ENCODE data around the gene SIRPG.
"Not testable (repeated sequence)": the region's sequence is repeated elsewhere in the genome, so short reads cannot be mapped to it uniquely, and the experiment has no call there.

Gene SIRPG

GRCh38 chr20:1618479-1618878, 39.1 kb downstream of the SIRPG start:
- H3K4me3 ChIP-seq (replicated peaks; ENCODE audit: insufficient read depth, low read length), result peak overlapping the region; percentile 67
- TF ChIP-seq SPI1 (IDR thresholded peaks at IDR 0.05; ENCODE audit: borderline replicate concordance, low read depth) (no peak), GABPA (IDR thresholded peaks at IDR 0.05; ENCODE audit: low read depth) (no peak), CTCF (IDR thresholded peaks at IDR 0.05; ENCODE audit: insufficient read depth, low read length) (no peak), POLR2AphosphoS5 (IDR thresholded peaks at IDR 0.05; ENCODE audit: low read depth) (no peak), REST (IDR thresholded peaks at IDR 0.05; ENCODE audit: insufficient replicate concordance, low read depth) (no peak)
- peak overlapping the region; percentile 90 for H3K27ac ChIP-seq (replicated peaks)
- DNase-seq (ENCODE audit: low read depth in 1 of 2, low spot score in 1 of 2), result no peak
- H3K27me3 ChIP-seq (ENCODE audit: insufficient read depth, poor library complexity, severe bottlenecking), result no peaks in the 10 kb centered on the region

- Histone ChIP-seq H3K4me3 (replicated peaks; ENCODE audit: insufficient read depth, low read length) (peak overlapping the region; percentile 67), H3K27me3 (ENCODE audit: insufficient read depth, poor library complexity, severe bottlenecking) (no peaks in the 10 kb centered on the region), H3K27ac (replicated peaks) (no peak overlapping the region)
- TF ChIP-seq GABPA (IDR thresholded peaks at IDR 0.05; ENCODE audit: low read depth), result no peak
- TF ChIP-seq SPI1 (IDR thresholded peaks at IDR 0.05; ENCODE audit: borderline replicate concordance, low read depth), result no peak
- TF ChIP-seq CTCF (IDR thresholded peaks at IDR 0.05; ENCODE audit: insufficient read depth, low read length), result no peak
- TF ChIP-seq POLR2AphosphoS5 (IDR thresholded peaks at IDR 0.05; ENCODE audit: low read depth), result no peak
- TF ChIP-seq REST (IDR thresholded peaks at IDR 0.05; ENCODE audit: insufficient replicate concordance, low read depth), result no peak
- DNase-seq (ENCODE audit: low read depth in 1 of 2, low spot score in 1 of 2), result no peak
Observed at GRCh38 chr20:1616858-1617434, 40.6 kb downstream of the SIRPG start.

GRCh38 chr20:1610404-1610803, 47.2 kb downstream of the SIRPG start:
- DNase-seq (ENCODE audit: low read depth in 1 of 2, low spot score in 1 of 2); H3K4me3 ChIP-seq (replicated peaks; ENCODE audit: insufficient read depth, low read length); H3K27me3 ChIP-seq (ENCODE audit: insufficient read depth, poor library complexity, severe bottlenecking); H3K27ac ChIP-seq (replicated peaks): not testable (repeated sequence)

- not testable (repeated sequence) for H3K27ac ChIP-seq (replicated peaks); H3K27me3 ChIP-seq (ENCODE audit: insufficient read depth, poor library complexity, severe bottlenecking); H3K4me3 ChIP-seq (replicated peaks; ENCODE audit: insufficient read depth, low read length); DNase-seq (ENCODE audit: low read depth in 1 of 2, low spot score in 1 of 2)
Observed at GRCh38 chr20:1608678-1609347, 48.8 kb downstream of the SIRPG start.

- no peak overlapping the region for H3K27ac ChIP-seq (replicated peaks)
- no peaks in the 10 kb centered on the region for H3K27me3 ChIP-seq (ENCODE audit: insufficient read depth, poor library complexity, severe bottlenecking)
- DNase-seq (ENCODE audit: low read depth in 1 of 2, low spot score in 1 of 2), result no peak
- H3K4me3 ChIP-seq (replicated peaks; ENCODE audit: insufficient read depth, low read length), result no peak overlapping the region
- no peak for TF ChIP-seq GABPA (IDR thresholded peaks at IDR 0.05; ENCODE audit: low read depth)
- TF ChIP-seq REST (IDR thresholded peaks at IDR 0.05; ENCODE audit: insufficient replicate concordance, low read depth), result no peak
- no peak for TF ChIP-seq SPI1 (IDR thresholded peaks at IDR 0.05; ENCODE audit: borderline replicate concordance, low read depth)
- TF ChIP-seq CTCF (IDR thresholded peaks at IDR 0.05; ENCODE audit: insufficient read depth, low read length), result no peak
- TF ChIP-seq POLR2AphosphoS5 (IDR thresholded peaks at IDR 0.05; ENCODE audit: low read depth), result no peak
Observed at GRCh38 chr20:1600736-1601135, 56.8 kb downstream of the SIRPG start.

Measured in HL-60 (cell line).